ENCODE results near the gene DTX3. TPM values are rescaled to one million over a fixed set of nuclear protein-coding genes. Genes with fewer than 3 reads are reported as not detected.

The DTX3 gene
- total RNA-seq, 1 experiment from 2014 or later: 23.1 TPM

DNA sequence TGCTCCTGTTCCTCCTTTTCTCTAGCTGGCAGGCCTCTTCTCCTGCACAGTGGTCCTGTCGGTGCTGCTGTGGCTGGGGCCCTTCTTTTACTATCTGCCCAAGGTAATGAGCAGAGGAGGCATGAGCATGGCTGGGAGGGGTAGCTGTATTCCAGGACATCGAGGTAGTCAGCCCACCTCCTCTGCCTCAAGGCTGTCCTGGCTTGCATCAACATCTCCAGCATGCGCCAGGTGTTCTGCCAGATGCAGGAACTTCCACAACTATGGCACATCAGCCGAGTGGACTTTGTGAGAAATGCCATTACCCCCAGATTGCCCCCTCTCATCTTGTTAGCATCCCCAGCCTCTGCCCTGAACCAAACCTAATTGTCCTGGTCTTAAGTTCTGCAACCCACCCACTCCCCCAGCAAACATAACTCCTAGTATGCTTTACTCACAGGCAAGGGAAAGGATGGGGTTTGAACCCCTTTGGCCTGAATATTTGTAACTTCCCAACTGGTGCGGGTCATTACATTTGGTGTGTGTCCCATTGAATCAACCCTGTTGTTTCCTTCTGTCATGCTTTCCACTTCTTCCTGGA lies 19.3 kb downstream of the DTX3 start:
- DNase-seq: no peak
- H3K9me3 Mint-ChIP-seq (ENCODE audit: low read depth, unreplicated experiment): no peaks in the 10 kb centered on the region
- no peaks in the 10 kb centered on the region for H3K36me3 Mint-ChIP-seq (ENCODE audit: insufficient read depth, unreplicated experiment)
- intact Hi-C loops (cut with micrococcal nuclease; ENCODE audit: unreplicated experiment): loop anchor here (10.0 kb wide), 1 partner anchor 169 kb away; the partner anchor contains the start of genes GLI1 and INHBE
- no peak overlapping the region for H3K27ac Mint-ChIP-seq (ENCODE audit: unreplicated experiment)
- peaks cover 86% of the 10 kb centered on the region for H3K27me3 Mint-ChIP-seq (ENCODE audit: unreplicated experiment)
- peaks cover 15% of the 10 kb centered on the region for H3K4me1 Mint-ChIP-seq (ENCODE audit: low read depth, unreplicated experiment)
- no TSS peak for BruUV-seq (replicated peaks)
- TF ChIP-seq, protein P1, sequence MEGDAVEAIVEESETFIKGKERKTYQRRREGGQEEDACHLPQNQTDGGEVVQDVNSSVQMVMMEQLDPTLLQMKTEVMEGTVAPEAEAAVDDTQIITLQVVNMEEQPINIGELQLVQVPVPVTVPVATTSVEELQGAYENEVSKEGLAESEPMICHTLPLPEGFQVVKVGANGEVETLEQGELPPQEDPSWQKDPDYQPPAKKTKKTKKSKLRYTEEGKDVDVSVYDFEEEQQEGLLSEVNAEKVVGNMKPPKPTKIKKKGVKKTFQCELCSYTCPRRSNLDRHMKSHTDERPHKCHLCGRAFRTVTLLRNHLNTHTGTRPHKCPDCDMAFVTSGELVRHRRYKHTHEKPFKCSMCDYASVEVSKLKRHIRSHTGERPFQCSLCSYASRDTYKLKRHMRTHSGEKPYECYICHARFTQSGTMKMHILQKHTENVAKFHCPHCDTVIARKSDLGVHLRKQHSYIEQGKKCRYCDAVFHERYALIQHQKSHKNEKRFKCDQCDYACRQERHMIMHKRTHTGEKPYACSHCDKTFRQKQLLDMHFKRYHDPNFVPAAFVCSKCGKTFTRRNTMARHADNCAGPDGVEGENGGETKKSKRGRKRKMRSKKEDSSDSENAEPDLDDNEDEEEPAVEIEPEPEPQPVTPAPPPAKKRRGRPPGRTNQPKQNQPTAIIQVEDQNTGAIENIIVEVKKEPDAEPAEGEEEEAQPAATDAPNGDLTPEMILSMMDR (IDR thresholded peaks at IDR 0.05; ENCODE audit: unreplicated experiment): no peak
- H3K4me3 Mint-ChIP-seq (ENCODE audit: low read depth, unreplicated experiment): no peak overlapping the region
- CTCF ChIA-PET: no interaction called here

DNA sequence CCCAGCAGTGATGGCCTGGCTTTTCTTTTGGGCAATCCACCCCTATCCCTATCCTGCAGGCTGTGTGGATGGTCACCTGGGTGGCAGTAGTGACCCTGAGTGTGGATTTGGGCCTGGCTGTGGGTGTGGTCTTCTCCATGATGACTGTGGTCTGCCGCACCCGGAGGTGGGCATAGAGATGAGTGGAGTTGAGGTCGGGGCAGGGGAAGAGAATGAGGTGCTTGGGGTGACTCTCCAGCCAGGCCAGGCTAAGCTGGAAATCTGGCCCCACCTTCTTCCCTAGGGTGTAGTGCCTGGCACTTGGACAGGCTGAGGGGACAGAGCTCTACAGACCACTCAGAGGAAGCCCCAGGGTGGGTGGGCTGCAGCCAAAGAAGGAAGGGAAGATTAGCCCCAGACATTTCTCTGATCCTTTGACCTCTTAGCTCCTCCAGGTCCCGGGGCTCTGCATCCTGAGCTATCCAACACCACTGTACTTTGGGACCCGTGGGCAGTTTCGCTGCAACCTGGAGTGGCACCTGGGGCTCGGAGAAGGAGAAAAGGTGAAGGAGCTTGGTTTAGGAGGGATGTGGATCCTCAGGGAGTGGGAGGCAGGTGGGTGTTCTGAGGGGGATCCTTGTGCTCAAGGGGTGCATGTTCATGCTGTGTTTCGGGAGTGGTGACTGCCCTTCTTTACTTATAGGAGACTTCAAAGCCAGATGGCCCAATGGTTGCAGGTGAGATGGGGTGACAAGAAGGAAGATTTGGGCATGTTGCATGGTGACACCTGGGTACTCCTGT lies 20.0 kb downstream of the DTX3 start:
- no TSS peak for BruUV-seq (replicated peaks)
- intact Hi-C loops (cut with micrococcal nuclease; ENCODE audit: unreplicated experiment): loop anchor here (10.0 kb wide), 1 partner anchor 170 kb away; the partner anchor contains the start of genes GLI1 and INHBE

DNA sequence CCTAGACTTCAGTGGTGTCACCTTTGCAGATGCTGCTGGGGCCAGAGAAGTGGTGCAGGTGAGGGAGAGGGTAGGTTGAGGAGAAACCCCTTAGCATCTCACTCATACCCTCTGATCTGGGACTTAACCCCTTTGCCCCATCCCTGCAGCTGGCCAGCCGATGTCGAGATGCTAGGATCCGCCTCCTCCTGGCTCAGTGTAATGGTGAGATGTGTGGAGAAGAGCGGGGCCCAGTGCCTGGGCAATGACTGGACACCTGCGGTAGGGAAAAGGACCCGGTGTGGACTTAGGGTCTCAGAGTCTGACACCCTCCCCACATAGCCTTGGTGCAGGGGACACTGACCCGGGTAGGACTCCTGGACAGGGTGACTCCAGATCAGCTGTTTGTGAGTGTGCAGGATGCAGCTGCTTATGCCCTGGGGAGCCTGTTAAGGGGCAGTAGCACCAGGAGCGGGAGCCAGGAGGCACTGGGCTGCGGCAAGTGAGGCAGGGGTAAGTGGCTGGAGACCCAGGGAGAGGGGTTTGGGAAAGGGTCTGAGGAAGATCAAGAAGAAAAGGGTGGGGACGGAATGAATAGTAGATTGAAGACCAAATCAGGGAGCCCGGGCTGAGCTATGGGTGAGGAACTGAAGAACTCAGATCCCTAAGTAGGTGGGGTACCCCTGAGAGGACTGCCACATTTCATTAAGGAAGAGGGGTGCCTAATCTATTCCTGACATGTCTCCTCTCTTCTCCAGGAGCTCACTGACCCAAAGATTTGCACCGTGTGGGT lies 20.8 kb downstream of the DTX3 start:
- TF ChIP-seq, protein P1 (IDR thresholded peaks at IDR 0.05; ENCODE audit: unreplicated experiment): no peak
- CTCF ChIA-PET: no interaction called here
- intact Hi-C loops (cut with micrococcal nuclease; ENCODE audit: unreplicated experiment): loop anchor here (10.0 kb wide), 1 partner anchor 171 kb away; the partner anchor contains the start of genes GLI1 and INHBE
- H3K4me1 Mint-ChIP-seq (ENCODE audit: low read depth, unreplicated experiment): peaks cover 13% of the 10 kb centered on the region
- DNase-seq: no peak
- H3K36me3 Mint-ChIP-seq (ENCODE audit: insufficient read depth, unreplicated experiment): no peaks in the 10 kb centered on the region
- H3K27ac Mint-ChIP-seq (ENCODE audit: unreplicated experiment): no peak overlapping the region
- H3K27me3 Mint-ChIP-seq (ENCODE audit: unreplicated experiment): peaks cover 70% of the 10 kb centered on the region
- no peak overlapping the region for H3K4me3 Mint-ChIP-seq (ENCODE audit: low read depth, unreplicated experiment)
- H3K9me3 Mint-ChIP-seq (ENCODE audit: low read depth, unreplicated experiment): no peaks in the 10 kb centered on the region
- no TSS peak for BruUV-seq (replicated peaks)

More for the DNA sequence above, 20.0 kb downstream of the DTX3 start:
- DNase-seq: no peak
- Mint-ChIP-seq H3K4me3 (ENCODE audit: low read depth, unreplicated experiment) (no peak overlapping the region), H3K9me3 (ENCODE audit: low read depth, unreplicated experiment) (no peaks in the 10 kb centered on the region), H3K4me1 (ENCODE audit: low read depth, unreplicated experiment) (peaks cover 15% of the 10 kb centered on the region), H3K27ac (ENCODE audit: unreplicated experiment) (no peak overlapping the region), H3K36me3 (ENCODE audit: insufficient read depth, unreplicated experiment) (no peaks in the 10 kb centered on the region), H3K27me3 (ENCODE audit: unreplicated experiment) (peaks cover 78% of the 10 kb centered on the region)
- CTCF ChIA-PET: no interaction called here
- TF ChIP-seq, protein P1 (IDR thresholded peaks at IDR 0.05; ENCODE audit: unreplicated experiment): no peak

- no peak overlapping the region for H3K27ac Mint-ChIP-seq (ENCODE audit: unreplicated experiment)
- H3K36me3 Mint-ChIP-seq (ENCODE audit: insufficient read depth, unreplicated experiment): no peaks in the 10 kb centered on the region
- CTCF ChIA-PET: no interaction called here
- DNase-seq: no peak
- no TSS peak for BruUV-seq (replicated peaks)
- TF ChIP-seq, protein P1 (IDR thresholded peaks at IDR 0.05; ENCODE audit: unreplicated experiment): no peak
- H3K4me3 Mint-ChIP-seq (ENCODE audit: low read depth, unreplicated experiment): no peak overlapping the region
- H3K4me1 Mint-ChIP-seq (ENCODE audit: low read depth, unreplicated experiment): peaks cover 9% of the 10 kb centered on the region
- H3K9me3 Mint-ChIP-seq (ENCODE audit: low read depth, unreplicated experiment): no peaks in the 10 kb centered on the region
- H3K27me3 Mint-ChIP-seq (ENCODE audit: unreplicated experiment): peaks cover 61% of the 10 kb centered on the region
- intact Hi-C loops (cut with micrococcal nuclease; ENCODE audit: unreplicated experiment): loop anchor here (10.0 kb wide), 1 partner anchor 172 kb away; the partner anchor contains the start of genes GLI1 and INHBE
These were observed 21.7 kb downstream of the DTX3 start for GRCh38 chr12:57626111-57626920.

Data from Calu3 (cell line).